Epithelial cell of esophagus (primary cell): Measurements from ENCODE around the gene LCP2.

Experiments used
- DNase-seq: peaks from one replicate; pipeline ENCODE4 v3.0.0; 2010; ENCODE audit warnings: low read depth
- H3K4me3 ChIP-seq: 2 replicates; pipeline ENCODE4 v1.5.1; 2011; ENCODE audit warnings: mild to moderate bottlenecking, low read length, control low read depth
- TF ChIP-seq, protein P1 (sequence below): IDR thresholded peaks from 2 replicates; pipeline ENCODE4 v1.5.1; 2011; ENCODE audit warnings: low read depth, mild to moderate bottlenecking, low read length, control low read depth, inconsistent platforms; ENCODE audit not compliant: insufficient read depth; ENCODE audit errors: missing control alignments

Gene LCP2

DNA sequence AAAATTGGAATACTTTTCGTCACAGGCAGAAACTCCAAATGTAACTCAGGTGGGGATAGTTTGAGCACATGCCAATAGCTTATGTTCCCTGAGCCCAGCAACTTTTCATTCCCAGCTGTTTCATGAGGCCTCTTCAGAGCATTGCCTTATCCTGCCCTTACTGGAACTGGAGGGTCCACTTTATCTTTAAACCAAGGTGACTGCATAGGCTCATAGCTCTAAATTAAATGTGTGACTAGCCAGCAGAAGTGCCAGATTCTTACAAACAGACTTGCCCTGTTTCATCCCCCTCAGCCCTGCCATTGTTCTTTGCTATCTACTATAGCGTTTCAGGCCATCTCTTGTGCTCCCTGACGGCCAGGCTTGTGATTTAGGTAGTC is 8.1 kb upstream of the LCP2 start:
- no peak for DNase-seq
- TF ChIP-seq, protein P1, sequence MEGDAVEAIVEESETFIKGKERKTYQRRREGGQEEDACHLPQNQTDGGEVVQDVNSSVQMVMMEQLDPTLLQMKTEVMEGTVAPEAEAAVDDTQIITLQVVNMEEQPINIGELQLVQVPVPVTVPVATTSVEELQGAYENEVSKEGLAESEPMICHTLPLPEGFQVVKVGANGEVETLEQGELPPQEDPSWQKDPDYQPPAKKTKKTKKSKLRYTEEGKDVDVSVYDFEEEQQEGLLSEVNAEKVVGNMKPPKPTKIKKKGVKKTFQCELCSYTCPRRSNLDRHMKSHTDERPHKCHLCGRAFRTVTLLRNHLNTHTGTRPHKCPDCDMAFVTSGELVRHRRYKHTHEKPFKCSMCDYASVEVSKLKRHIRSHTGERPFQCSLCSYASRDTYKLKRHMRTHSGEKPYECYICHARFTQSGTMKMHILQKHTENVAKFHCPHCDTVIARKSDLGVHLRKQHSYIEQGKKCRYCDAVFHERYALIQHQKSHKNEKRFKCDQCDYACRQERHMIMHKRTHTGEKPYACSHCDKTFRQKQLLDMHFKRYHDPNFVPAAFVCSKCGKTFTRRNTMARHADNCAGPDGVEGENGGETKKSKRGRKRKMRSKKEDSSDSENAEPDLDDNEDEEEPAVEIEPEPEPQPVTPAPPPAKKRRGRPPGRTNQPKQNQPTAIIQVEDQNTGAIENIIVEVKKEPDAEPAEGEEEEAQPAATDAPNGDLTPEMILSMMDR = no peak
- no peak overlapping the region for H3K4me3 ChIP-seq

GRCh38 chr5:170305016-170305645 is 7.6 kb upstream of the LCP2 start:
- no peak for DNase-seq
- no peak overlapping the region for H3K4me3 ChIP-seq
- TF ChIP-seq, protein P1 = no peak

DNA sequence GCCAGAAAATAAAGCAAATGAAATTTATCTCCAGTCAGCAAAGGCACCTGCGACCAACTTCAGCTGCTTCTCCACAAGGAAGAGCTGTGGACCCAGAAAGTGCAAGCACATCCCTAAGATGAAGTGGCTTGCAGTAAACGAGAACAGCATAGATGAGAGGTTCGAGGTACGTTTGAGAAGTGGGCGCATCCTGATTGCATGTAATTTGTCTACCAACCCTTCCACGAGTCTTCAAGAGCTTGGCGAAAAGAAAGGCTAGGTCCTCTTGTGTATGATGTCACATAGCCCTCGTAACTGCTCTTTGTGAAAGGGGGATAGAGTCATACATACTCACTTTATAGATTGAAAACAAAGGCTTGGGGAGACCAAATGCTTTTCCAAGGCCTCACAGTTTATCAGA is 6.0 kb upstream of the LCP2 start:
- DNase-seq = no peak
- no peak overlapping the region for H3K4me3 ChIP-seq
- TF ChIP-seq, protein P1 = no peak

- H3K4me3 ChIP-seq = no peak overlapping the region
- DNase-seq = no peak
- TF ChIP-seq, protein P1 = no peak
These were observed 5.3 kb upstream of the LCP2 start for GRCh38 chr5:170302653-170303501.

DNA sequence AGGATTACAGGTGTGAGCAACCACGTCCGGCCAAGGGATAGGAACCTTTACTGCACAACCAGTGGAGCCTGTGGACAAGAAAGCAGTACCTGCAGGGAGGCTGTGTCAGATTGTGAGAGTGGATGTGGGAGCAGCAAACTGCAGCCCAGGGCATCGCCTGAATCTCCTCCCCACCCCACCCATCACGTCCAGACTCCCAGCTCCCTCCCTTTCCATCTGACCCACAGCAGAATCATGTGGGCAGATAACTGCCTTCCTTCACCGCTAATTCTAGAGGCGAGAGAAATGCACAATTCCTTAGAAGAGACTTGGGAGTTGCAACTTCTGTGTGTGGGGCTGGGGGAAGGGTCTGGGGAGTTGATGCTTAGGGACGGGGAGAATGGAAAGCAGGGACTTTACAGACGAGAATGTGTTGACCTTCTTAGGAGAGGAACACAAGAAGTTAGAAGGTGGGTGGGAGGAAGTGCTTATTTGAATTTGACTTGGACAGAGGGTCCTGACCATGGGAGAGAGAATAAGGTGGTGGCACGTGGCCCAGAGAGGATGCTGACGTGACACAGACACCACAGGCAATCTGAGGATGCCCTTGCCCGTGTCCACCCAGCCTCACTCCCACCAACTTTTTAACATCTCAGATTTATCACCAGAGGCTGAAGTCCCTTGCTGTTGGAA is 4.5 kb upstream of the LCP2 start:
- TF ChIP-seq, protein P1 = no peak
- DNase-seq = no peak
- no peak overlapping the region for H3K4me3 ChIP-seq

GRCh38 chr5:170301149-170301548 is 3.6 kb upstream of the LCP2 start:
- DNase-seq = no peak
- TF ChIP-seq, protein P1 = no peak
- H3K4me3 ChIP-seq = no peak overlapping the region
